Vagina (tissue), 2 donors: Measurements from ENCODE around the gene TTC7B.

Experiments
- POLR2AphosphoS5 ChIP-seq, 2 donors: sonication (generic); formaldehyde crosslinking; IDR thresholded peaks; one replicate each; pipeline ENCODE4 v1.9.0; 2017; ENCODE audit warnings: antibody characterized with exemption in 2 of 2, mild to moderate bottlenecking in 2 of 2, low read depth in 1 of 2; ENCODE audit not compliant: insufficient read depth in 1 of 2
- TF ChIP-seq, protein P1 (sequence below), 3 experiments: fragments of 450-650 bp in 2 of 3; fragments of 200-600 bp in 1 of 3; sonication (generic) in 1 of 3; IDR thresholded peaks; one replicate each; pipeline ENCODE4 v1.5.1; 2017 to 2019; ENCODE audit warnings: antibody characterized with exemption in 3 of 3, mild to moderate bottlenecking in 2 of 3, moderate library complexity in 2 of 3

DNA sequence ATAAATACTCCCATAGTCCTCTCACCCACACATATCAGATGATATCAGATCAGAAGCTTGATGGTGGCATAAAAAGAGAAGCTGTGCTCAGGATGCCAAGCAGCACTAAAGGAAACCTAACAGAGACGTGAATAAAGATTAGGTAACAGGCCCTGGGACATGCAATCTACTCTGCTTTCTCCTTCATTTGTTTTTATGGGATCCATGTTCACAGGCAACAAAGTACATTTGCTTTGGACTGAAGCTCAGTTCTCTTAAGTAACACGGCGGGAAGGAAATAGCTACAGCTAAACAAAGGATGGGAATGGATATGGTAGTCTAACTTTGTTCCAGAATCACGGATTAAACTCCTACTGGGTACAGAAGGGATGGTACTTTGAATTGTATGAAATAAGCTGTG, 119.5 kb downstream of the TTC7B start:
- no peak for TF ChIP-seq POLR2AphosphoS5 (IDR thresholded peaks at IDR 0.05; ENCODE audit: insufficient read depth in 1 of 2, low read depth in 1 of 2)
- TF ChIP-seq, protein P1, sequence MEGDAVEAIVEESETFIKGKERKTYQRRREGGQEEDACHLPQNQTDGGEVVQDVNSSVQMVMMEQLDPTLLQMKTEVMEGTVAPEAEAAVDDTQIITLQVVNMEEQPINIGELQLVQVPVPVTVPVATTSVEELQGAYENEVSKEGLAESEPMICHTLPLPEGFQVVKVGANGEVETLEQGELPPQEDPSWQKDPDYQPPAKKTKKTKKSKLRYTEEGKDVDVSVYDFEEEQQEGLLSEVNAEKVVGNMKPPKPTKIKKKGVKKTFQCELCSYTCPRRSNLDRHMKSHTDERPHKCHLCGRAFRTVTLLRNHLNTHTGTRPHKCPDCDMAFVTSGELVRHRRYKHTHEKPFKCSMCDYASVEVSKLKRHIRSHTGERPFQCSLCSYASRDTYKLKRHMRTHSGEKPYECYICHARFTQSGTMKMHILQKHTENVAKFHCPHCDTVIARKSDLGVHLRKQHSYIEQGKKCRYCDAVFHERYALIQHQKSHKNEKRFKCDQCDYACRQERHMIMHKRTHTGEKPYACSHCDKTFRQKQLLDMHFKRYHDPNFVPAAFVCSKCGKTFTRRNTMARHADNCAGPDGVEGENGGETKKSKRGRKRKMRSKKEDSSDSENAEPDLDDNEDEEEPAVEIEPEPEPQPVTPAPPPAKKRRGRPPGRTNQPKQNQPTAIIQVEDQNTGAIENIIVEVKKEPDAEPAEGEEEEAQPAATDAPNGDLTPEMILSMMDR (IDR thresholded peaks at IDR 0.05): no peak
